Right renal cortex interstitium (tissue), 3 donors: ENCODE data around the gene ZNF879. TPM values are rescaled to one million over a fixed set of nuclear protein-coding genes. Genes with fewer than 3 reads are reported as not detected.

ENCODE experiments used
- DNase-seq, 3 donors: peaks; one replicate each; pipeline ENCODE4 v3.0.0-alpha.2; 2013; ENCODE audit warnings: low read depth in 3 of 3, low spot score in 2 of 3
- polyA plus RNA-seq, 3 donors: library from polyadenylated mRNA; unstranded; fragments of 120-200 nt; gene quantifications; one replicate each; pipeline ENCODE4 v1.2.1, GENCODE V29; 2013; ENCODE audit not compliant: insufficient read length in 3 of 3

Gene ZNF879
- 1 to 10 TPM; 8.4 to 9.9 (median 8.8) TPM for polyA plus RNA-seq

DNA sequence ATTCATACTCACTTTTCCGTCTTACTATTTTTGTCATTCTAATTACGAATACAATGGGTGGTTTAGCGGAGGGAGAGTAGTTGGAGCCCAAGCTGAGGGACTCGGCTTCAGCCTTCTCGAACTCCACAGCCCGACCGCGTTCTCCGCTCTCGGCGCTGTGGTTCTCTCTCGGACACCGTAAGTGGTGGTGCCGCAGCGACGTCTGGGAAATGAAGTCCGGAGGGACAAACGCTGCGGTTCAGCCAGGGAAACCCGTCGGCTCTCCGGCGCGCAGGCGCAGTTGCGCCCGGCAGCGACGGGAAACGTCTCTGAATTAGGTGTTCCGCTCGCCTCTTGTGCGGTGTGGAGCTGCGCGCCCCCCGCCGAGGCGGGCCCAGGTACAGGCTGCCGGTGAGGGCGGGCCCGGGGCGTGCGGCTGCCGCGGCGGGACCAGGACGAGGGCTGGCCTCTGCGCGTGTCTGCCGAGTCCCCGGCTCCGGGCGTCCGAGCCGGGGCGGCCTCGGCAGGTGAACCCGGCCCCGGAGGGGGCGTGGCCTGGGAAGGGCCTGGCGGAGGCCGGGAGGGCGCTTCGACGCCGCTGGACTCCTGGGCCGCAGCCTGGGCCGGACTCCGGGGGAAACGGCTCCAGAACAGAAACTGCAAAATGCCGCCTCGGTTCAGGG, at the start of gene ZNF879:
Gene ZNF879, plus strand, starts transcription at position 277 of the 662 bp plus-strand sequence. CDS start 1,201 bp downstream, outside the sequence.
- DNase-seq, result peak; percentile 93 to 95 (median 93)

DNA sequence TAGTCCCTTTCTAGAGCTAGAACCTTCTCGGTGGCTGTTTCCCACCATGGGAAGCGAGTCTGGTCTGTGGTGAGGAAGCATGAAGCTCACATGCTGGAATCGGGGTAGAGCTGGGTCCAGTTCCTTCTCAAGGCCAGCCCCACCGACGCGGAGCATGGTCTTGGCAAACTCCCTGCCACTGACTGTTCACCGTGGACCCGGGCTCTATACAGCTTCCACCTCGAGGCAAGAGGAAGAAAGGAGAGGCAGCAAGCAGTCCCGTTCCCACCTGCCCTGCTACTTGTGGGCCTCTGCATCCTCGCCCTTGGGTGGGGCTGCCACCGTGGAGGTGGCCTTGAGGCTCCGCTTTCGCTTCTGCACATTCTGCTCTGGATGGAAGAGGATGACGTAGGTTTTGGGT, 42.2 kb upstream of the ZNF879 start:
- DNase-seq, result no peak

DNA sequence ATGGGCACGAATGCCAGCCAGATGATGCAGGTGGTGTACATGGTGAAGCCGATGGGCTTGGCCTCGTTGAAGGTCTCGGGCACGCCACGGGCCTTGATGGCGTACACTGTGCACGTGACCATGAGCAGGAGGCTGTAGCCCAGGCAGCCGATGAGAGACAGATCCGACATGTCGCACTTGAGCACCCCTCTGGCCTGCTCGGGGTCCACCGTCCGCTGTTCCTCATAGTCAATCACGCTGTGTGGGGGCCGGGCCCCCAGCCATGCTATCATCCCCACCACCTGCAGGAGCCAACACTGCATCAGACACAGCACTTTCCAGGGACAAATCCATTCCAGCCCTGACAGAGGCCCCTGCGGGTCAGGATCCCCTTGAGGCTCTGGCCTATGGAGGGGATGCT, 40.7 kb upstream of the ZNF879 start:
- no peak for DNase-seq

DNA sequence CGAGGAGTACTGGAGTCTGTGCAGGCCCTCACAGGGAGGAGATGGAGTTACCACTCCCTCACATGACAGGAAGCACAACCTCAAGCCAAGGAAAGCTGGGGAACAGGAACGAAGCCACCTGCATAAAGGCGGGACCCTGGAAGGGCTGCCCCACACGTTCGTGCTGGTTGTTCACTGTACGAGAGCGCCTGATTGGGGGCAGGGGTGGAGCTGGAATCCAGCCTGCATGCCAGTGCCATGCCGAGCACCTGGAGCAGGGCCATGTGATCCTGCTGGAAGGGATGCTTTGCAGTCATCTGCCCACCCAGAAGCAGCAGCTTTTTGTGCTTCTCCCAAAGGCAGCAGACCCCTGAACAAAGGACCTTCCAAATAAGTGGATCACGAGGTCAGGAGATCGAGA, 39.9 kb upstream of the ZNF879 start:
- DNase-seq, result no peak

DNA sequence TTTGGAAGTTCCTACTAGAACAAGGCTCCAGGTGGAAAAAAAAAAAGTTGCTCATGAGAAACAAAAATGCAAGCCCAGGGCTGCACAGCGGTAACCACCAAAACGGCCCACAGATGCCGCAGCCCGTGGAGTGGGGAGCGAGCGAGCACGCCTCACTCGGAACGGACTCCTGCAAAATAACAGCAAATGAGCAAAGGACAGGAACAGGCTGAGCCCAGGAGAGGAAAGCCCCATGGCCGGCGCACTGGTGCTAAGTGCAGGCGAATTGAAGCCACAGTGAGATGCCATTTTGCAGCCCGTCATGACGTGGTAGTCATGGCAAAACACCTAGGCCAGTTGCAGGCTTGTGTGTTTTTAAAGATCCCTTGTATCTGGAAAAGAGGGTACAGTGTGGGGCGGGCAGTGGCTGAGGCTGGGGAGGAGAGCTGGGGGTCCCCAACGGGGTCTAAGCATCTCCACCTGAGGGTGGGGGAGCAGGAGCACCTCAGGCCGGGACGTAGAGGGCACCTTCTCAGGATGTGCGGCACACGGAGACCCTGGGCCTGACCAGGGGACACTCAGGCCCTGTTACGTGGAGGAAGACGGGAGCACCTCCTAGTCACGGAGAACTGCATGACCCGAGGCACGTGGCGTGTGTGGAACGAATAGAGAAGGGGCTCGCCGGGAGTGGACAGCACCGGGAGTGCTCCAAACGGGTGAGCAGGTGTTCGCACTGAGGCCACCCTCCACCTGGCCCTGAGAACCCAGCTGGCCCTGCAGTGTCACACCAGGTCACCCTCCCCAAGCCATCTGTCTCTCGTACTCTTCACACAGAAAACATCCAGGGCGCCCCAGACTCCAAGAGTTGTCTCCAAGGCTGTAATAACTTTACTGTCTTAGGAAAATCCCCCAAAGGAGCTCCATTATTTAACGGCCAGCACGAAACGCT, 39.2 kb upstream of the ZNF879 start:
- DNase-seq, result no peak

DNA sequence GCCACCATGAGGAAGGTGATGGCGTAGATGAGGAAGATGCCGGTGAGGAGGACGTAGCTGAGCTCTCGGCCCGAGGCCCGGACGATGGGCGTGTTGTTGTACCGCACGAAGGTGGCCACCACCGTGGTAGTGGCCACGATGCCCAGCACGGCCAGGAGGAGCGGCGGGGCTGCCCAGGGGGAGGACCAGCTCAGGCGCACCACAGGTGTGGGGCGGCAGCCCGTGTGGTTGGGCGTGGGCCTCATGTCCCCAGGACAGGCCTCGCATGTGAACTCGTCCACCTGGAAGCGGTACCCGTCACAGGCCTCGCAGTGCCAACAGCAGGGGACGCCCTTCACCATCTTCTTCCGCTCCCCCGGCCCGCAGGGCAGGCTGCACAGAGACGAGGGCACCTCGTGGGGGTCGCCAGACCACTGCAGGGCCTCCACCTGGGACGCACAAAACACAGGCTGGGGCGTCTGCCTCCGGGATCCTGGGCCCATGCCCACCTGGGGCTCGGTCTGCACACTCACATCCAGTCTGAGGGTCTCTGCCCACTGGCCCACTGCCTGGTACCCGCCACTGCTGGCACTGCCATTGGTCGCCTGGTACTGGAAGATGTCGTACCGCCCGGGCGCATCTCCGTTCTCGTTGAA, 37.2 kb upstream of the ZNF879 start:
- no peak for DNase-seq

DNA sequence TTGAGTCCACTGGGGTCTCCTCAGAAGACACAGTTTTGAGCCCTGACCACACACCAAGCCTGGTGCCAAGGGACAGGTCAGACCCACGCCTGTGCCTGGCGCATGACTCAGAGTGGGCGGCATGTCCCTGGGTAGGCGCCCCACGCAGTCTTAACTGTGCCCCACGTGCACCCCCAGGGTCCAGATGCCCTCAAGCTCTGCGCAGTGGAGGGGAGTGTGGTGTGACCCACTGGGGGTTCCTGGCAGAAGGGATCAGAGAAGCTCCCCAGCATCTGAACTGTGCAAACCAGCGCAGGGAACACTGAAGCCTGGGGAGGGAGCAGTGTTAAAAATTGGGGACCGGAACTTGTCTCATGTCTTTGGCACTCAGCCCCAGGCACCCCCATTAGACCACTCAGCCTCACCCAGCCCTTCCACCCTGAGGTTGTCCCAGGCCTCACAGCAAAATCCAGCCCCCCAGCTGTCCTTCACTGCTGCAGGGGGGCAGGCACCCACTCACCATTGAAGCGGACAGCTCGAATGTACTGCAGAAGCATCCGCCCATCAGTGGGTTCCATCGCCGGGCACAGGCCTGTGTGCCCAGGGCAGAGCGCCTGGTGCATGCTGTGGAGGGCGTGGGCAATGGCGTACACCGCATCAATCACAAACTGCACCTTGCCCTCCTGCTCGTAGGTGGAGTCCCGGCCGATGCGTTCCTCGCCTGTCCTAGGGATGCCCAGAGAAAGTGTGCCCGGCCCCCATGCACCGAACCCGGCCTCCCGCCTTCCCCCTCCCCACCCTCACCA, 35.0 kb upstream of the ZNF879 start:
- DNase-seq, result no peak

DNA sequence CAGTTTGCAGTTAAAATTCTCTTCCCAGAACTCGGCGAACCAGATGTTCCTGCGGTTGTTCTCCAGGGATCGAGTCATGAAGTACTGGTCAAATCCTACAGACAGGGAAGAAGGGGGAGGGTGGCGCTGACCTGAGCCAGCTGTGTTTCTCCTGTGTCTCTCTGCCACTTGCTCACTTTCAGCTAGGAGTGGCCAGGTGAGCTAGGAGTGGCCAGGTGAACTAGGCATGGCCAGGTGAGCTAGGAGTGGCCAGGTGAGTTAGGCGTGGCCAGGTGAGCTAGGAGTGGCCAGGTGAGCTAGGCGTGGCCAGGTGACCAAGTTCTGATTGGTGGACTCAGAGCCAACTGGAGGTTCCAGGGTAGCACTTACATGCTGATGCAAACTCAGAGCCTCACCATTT, 34.3 kb upstream of the ZNF879 start:
- no peak for DNase-seq

DNA sequence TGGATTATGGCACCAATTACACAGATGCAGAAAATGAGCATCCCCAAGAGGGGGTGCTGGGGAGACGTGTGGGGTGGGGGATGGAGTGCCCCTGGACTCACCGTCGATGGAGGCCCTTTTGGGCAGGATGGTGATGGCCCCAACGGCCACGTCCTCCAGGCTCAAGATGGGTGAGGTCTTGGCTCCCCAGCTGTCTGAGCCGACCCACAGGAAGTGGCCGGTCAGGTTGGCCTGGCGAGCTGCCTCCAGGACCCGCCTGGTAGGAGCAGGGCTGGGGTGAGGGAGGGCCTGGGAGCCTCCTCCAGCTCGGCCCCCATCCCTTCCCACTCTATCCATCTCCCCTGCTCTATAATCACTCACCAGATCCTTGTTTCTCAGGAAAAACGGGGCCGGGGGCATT, 33.1 kb upstream of the ZNF879 start:
- no peak for DNase-seq

DNA sequence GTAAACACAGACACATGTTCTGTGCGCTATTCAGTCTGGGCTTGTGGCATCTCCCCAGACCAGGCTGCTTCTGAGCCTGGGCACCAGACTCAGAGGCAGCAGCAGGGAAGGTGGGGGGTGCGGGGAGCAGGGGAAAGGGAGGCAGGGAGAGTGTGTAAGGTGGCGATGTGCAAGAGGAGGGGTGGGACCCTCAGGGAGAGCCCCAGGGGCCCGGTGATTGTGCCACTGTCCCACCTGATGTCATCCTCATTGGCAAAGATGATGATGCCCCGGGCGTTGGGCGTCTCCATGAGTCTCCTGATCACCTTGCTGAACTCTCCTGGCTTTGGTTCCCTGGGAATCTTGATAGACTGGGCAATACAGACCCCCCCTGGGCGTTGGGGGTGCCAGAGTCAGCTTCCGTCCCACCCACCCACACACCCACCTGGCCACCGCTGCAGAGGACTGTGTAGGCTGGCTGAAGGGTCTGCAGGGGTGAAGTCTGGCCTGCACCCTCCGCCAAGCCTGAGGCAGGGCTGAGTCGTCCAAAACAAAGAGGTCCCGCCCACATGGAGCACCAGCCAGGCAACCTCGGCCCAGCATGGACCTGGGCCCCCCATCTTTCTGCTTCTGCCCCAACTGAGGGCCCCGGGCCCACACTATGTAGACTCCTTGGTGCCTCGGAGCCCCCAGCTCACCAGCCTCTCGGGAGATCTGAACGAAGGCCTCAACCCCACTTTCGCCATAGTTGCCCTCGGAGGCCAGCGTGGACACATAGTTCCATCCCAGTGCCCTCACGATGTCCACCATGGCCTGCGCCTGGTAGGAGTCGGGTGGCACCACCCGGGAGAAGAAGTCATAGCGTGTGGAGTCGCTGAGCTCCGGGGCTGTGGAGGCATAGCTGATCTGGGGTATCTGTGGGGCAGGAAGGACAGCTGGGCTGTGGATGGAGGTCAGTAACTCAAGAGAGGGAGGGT, 32.1 kb upstream of the ZNF879 start:
- DNase-seq, result no peak

DNA sequence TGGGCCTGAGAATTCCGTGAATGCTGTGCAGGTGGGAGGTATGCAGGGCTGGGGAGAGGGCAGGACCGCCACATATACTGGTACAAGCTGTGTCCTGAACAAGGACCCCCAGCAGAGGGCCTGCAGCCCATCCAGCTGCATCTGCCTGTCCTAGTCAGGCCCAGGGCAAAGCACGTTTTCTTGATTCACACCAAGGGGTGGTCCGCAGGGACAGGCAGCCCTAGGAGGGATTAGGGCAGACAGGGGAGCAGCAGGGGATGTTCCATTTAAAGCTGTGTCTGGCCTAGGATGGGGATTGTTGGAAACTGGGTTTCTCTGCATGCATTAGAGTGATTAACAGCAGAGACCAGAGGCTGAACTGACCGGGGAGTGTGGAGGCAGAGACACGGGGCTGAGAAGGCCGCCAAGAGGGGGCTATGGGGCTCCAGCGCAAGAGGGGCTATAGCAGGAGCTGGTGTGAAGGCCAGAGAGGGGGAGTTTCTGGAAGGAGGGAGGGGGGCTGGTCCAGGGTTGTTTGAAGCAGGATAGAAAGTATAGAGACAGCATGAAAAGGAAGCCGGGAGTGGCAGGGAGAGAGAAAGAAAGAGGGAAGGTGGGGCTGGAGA, 31.2 kb upstream of the ZNF879 start:
- DNase-seq, result no peak

DNA sequence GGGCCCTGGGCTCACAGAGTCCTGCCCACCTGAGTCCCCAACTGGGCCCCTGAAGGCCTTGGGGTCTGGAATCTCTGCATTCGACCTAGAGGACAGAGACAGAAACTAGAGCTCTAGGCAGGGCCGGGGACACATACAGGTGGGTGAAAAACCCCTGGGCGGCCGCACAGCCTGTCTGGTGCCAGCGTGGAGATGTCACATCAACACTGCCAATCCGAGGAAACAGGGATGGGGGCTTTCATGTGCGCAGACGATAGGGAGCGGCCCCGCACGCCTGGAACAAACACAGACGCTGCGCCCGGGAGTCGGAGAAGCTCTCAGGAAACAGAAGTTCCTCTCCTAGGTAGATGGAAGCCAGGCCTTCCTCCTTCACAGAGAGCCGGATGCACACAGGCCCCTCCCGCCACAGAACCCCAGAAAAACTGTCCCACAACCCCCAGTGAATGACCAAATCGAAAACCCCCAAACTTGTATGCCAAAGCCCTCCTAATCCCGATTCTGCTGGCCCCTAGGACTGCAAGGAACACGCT, 30.3 kb upstream of the ZNF879 start:
- no peak for DNase-seq

DNA sequence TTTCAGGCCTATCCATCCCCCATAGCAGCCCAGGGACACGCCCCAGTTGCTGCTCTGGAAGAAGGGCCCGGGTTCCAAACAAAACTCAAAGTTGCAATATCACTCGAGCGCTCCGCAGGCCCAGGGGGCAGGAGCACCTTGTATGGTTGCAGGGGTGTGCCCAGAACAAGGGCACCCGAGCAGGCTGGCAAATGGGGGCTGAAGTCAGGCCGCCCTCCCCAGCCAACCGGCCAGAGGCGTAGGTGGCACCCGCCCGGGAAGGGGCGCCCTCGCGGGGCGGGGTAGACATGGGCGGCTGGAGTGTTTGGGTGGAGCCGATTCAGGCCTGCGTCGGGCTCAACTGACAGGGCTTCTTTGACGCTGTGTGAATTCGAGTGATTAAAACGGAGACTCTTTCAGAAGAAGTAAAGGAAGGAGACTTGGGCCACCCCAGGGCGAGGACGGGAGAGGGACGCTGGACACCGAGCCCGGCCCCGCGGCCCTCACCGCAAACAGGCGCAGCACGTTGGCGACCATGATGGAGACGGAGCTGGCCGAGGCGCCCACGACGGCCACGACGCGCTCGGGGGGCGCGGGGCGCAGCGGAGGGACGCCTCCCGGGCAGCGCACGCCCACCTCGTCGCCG, 29.5 kb upstream of the ZNF879 start:
- DNase-seq, result no peak

DNA sequence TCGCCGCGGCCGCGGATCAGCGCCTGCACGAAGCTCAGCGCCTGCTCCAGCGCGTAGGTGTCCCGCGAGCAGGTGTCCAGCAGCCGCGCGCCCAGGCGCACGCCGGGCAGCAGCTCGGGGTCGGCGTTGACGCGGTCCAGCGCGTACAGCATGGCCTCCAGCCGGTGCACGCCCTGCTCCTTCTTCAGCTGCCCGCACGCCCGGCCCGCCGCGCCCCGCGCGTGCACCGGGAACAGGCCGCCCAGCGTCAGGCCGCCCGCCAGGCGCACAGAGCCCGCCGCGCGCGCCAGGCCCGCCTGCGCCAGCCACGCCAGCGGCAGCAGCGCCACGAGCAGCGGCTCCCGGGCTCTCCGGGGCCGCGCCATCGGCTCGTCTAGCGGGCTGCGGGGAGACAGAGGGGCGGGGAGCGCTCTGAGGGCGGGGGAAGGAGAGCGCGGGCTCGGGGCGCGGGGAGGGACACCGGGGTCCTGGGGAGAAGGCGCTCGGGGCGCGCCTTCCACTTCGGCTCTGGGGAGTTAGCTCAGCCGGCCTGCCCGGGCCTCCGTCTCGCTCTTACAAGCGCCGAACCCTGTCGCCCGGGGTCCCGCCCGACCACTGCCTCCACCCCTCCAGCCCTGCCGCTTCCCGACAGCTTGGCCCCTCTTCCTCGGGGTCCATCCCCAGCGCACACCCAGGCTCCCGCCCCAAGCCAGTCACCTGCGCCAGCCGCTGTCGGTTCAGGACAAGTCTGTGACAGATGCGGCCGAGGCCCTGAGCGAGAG, 28.8 kb upstream of the ZNF879 start, which contains the start of gene GRM6:
Gene GRM6, minus strand, starts transcription at position 741 of the 761 bp plus-strand sequence. Its CDS starts 376 bp downstream, at position 365.
- DNase-seq, result no peak

DNA sequence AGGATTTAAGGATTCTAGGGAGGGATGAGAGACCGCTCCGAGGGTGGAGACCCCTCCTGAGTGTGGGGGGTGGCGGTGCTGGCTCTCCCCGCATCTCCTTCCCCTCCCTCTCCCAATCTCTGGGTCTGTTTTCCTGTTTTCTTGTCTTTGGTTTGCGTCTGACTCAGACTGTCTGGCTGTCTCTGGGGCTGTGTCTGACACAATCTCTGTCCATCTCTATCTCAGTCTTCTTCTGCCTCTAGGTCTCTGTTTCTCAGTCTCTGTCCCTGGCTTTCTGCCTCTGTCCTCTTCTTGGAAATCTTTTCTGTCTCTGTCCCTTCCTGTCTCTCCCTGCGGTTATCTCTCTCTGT, 28.3 kb upstream of the ZNF879 start:
- no peak for DNase-seq

DNA sequence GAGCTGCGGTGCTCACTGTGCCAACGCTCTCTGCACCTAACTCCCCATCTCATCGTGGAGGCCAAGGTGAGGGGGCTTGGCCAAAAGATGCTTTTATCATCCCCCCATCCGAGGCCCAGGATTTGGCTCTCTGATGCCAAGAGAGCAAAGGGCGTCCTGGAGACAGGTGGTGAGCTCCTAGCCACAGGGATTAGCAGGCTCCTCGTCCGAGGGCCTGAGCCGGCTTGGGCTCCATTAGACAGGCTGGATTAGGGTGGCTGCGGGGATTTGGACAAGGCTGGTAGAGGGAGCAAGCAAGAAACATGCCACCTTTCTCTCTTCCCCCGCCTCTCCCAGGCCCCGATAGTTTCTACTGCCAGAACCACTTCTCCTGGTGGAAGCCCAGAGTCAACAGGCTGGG, 27.4 kb upstream of the ZNF879 start:
- no peak for DNase-seq

DNA sequence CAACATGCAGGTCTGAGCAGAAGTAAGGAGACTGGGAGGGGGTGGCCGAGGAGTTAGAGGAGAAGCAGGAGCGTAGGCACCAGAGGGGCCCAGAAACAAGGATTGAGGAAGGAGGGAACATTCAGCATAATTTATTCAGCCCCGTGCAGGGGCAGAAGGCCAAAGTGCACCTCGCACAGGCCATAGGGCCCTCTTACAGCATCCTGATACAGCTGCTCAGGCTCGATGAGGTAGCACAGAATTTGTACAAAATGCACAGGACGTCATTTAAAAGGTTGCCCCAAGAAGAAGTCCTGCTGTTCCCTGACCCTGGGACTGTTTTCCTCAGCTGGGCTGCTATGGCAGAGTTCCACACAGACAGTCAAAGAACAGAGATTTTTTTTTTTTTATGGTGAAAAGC, 26.4 kb upstream of the ZNF879 start:
- DNase-seq, result no peak

DNA sequence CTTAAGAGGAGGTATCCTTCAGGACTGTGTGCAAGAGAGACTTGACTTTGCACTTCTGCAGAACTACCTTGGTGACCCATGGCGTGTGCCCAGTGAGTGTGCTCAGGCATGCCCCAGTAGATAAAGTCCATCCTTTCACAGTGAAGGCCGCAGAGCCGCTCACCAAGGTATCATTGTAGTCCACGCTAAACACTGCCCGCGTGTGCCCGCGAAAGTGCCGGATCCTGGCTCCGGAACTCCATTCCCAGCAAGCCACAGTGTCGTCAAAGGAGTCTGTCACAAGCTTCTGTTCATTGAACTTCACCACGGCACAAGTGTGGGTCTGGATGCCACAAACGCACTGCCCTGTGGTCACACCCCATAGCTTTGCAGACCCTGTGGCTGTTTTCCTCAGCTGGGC, 25.2 kb upstream of the ZNF879 start:
- no peak for DNase-seq
